Hematopoietic multipotent progenitor cell (in vitro differentiated cells): Measurements from ENCODE around the gene ZDHHC12. TPM values are rescaled to one million over a fixed set of nuclear protein-coding genes. Genes with fewer than 3 reads are reported as not detected.

Experiments used
- DNase-seq, 3 donors: peaks; one replicate each; pipeline ENCODE4 v3.0.0-alpha.2; 2011 to 2015; ENCODE audit warnings: low read depth in 2 of 3, low spot score in 2 of 3
- total RNA-seq: library from RNA; depleted of rRNA; stranded (reverse); fragments of >200 nt; gene quantifications from one replicate; pipeline ENCODE4 v1.2.3, GENCODE V29; 2012

ZDHHC12 gene
- total RNA-seq, 1 donor, result 73.0 TPM

- no peak for DNase-seq
These were observed 7.2 kb upstream of the ZDHHC12 start for GRCh38 chr9:128731093-128731492.

GRCh38 chr9:128729766-128730517 is 6.0 kb upstream of the ZDHHC12 start:
- no peak for DNase-seq

GRCh38 chr9:128729302-128729701 is 5.4 kb upstream of the ZDHHC12 start:
- no peak for DNase-seq

GRCh38 chr9:128728298-128728697 is 4.4 kb upstream of the ZDHHC12 start:
- no peak for DNase-seq

GRCh38 chr9:128727640-128728248 is 3.8 kb upstream of the ZDHHC12 start:
- DNase-seq, result no peak

GRCh38 chr9:128724744-128725211 is 851 bp upstream of the ZDHHC12 start:
- peak in 2 of 3 donors; percentile 30 to 53 for DNase-seq

DNA sequence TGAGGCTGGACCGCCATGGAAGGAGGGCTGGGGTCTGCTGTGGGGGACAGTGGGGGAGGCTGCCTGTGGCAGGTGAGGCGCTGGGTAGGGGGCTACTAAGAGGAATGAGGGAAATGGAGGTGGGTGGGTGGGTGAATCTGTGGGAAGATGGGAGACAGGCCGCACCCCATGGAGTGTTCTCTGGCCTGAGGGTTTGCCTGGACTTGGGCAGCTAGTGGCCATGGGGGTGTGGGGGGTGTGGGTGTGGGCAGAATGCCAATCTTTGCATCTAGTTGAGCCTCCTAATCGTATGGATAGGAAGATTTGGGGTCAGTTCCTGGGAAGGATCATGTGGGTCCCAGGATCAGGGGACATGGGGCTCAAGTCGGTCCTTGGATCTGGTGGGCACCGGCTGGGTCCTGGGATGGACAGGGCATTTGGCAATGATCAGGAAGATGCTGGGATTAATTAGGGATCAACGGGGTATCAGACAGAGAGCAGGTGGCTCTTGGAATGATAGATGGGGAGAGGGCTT is 518 bp downstream of the ZDHHC12 start:
- peak in 1 of 3 donors; percentile 8 for DNase-seq

DNA sequence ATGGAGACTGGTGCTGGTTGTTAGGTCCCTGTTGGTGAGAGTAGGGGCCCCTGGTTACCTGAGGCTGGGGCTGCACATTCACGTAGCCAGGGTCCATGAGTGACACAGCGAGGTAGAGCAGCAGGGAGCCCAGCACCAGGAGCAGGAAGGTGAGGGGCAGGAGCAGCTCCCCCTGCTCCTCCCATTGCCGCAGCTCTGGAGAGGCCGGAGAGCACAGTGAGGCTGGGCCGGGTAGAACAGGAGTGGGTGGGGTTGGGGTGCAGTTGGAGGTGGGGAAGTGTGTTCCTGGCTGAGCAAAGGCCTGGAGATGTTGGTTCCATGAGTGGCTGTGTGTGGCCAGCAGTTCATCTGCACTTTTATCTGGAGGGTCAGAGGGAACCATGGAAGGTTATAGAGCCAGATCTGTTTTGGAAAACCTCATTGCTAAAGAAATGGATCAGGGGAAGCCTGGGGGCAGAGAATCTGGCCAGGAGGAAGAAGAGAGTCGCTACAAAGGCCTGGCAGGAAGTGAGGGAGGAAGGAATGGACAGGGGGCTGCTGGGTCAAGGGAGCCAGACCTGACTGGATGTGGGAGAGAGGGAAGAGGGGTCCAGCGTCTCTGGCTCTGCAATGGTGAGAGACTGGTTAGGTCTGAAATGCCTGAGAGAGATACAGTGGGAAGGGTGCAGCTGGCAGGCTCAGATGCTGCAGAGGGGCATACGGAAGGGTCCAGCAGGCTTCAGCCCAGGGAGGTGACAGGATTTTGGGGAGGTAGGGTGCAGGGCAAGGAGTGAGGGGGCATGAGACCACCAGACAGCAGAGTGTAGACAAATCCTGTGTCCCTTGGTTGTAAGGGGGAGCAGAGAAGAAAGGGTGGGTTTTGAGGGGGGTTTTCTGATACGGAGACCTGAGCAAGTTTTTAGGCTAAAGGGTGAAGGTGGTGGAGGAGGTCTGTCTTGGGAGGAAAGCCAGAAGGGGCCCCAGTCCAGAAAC is 1.3 kb downstream of the ZDHHC12 start:
- DNase-seq, result no peak

GRCh38 chr9:128721487-128722010 is 2.4 kb downstream of the ZDHHC12 start:
- no peak for DNase-seq

GRCh38 chr9:128720841-128721486 is 3.0 kb downstream of the ZDHHC12 start:
- no peak for DNase-seq

GRCh38 chr9:128719919-128720605 is 3.9 kb downstream of the ZDHHC12 start:
- DNase-seq, result no peak

DNA sequence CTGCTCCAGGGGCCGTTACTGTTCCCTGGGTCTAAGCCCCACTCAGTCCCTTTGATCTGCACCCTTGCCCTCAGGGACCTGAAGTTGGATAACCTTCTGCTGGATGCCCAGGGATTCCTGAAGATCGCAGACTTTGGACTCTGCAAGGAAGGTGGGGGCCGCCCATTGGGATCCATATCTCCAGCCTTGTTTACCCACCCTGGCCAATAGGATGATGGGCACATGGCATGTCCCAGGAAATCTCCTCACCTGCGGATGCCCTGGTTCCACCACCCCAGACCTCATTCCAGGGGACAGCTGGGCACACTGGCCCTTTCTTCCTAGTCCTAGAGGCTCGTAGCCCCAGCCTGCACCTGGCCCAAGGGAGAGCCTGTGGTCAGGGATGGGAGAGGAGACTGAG is 5.5 kb downstream of the ZDHHC12 start:
- DNase-seq, result no peak

- no peak for DNase-seq
These were observed 5.9 kb downstream of the ZDHHC12 start for GRCh38 chr9:128718047-128718446.

DNA sequence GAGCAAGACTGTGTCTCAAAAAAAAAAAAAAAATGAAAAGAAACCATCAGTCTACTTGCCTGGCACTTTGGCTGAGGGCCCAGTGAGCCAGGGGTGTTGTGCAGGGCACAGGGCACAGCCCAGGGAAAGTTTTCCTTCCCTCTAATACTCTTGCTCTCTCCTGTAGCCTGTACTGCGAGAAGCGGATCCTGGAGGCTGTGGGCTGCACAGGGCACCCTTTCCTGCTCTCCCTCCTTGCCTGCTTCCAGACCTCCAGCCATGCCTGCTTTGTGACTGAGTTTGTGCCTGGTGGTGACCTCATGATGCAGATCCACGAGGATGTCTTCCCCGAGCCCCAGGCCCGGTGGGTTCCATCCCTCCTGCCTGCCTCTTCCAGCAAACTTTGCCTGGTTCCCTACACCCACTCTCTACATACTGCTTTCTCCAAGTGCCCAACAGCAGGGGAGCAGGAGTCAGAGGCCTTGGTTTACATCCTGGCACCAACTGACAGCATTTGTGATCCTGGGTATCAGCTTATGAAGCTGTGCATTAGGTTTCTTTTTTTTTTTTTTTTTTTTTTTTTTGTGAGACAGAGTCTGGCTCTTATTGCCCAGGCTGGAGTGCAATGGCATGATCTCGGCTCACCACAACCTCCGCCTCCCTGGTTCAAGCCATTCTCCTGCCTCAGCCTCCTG is 7.2 kb downstream of the ZDHHC12 start:
- no peak for DNase-seq

- DNase-seq, result no peak
These were observed 8.5 kb downstream of the ZDHHC12 start for GRCh38 chr9:128715436-128715750.

- no peak for DNase-seq
These were observed 9.1 kb downstream of the ZDHHC12 start for GRCh38 chr9:128714586-128715435.

DNA sequence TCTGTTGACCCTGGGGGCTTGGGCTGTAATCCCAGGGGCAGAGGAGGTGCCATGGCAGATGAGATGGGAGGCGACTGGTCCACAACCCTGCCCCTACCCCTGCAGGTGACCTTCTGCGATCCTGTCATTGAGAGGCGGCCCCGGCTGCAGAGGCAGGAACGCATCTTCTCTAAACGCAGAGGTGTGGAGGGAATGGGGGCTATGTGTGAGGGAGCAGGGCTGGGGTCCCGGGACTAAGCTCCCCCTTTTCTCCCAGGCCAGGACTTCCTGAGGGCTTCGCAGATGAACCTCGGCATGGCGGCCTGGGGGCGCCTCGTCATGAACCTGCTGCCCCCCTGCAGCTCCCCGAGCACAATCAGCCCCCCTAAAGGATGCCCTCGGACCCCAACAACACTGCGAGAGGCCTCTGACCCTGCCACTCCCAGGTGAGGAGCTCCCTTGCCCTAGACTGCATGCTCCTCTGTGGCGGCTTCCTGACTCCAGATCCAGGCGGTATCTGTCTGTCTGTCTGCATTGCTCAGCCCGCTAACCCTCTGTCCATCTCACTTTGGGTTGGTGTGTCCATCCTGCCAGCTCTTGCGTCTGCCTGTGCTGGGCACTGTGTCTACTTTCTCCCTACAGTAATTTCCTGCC is 9.9 kb downstream of the ZDHHC12 start:
- DNase-seq, result no peak

- DNase-seq, result no peak
These were observed 10.5 kb downstream of the ZDHHC12 start for GRCh38 chr9:128713411-128713780.
